ENCODE data around the gene ATIC. TPM values are rescaled to one million over a fixed set of nuclear protein-coding genes. Genes with fewer than 3 reads are reported as not detected.
"Not testable (repeated sequence)": the region's sequence is repeated elsewhere in the genome, so short reads cannot be mapped to it uniquely, and the experiment has no call there.

The ATIC gene
- total RNA-seq, 1 experiment from 2014 or later: 19.8 TPM

GRCh38 chr2:215315301-215315700 is 3.4 kb downstream of the ATIC start:
- no peak for DNase-seq (ENCODE audit: low read depth)

GRCh38 chr2:215316336-215316735 is 4.5 kb downstream of the ATIC start:
- DNase-seq (ENCODE audit: low read depth): no peak

GRCh38 chr2:215319500-215319899 is 7.6 kb downstream of the ATIC start:
- DNase-seq (ENCODE audit: low read depth): no peak

GRCh38 chr2:215320102-215320501 is 8.2 kb downstream of the ATIC start:
- DNase-seq (ENCODE audit: low read depth): no peak

- no peak for DNase-seq (ENCODE audit: low read depth)
Measured at GRCh38 chr2:215320679-215321078, 8.8 kb downstream of the ATIC start.

- no peak for DNase-seq (ENCODE audit: low read depth)
Measured at GRCh38 chr2:215324811-215325210, 13.0 kb downstream of the ATIC start.

- DNase-seq (ENCODE audit: low read depth): no peak
Measured at GRCh38 chr2:215328066-215328465, 16.2 kb downstream of the ATIC start.

GRCh38 chr2:215332872-215333595 is 21.2 kb downstream of the ATIC start:
- no peak for DNase-seq (ENCODE audit: low read depth)

GRCh38 chr2:215338883-215339679 is 27.2 kb downstream of the ATIC start:
- no peak for DNase-seq (ENCODE audit: low read depth)

- no peak for DNase-seq (ENCODE audit: low read depth)
Measured at GRCh38 chr2:215347878-215348277, 36.0 kb downstream of the ATIC start.

- no peak for DNase-seq (ENCODE audit: low read depth)
Measured at GRCh38 chr2:215352602-215353001, 40.7 kb downstream of the ATIC start.

- DNase-seq (ENCODE audit: low read depth): no peak
Measured at GRCh38 chr2:215354771-215355695, 43.2 kb downstream of the ATIC start.

GRCh38 chr2:215355801-215356200 is 43.9 kb downstream of the ATIC start:
- no peak for DNase-seq (ENCODE audit: low read depth)

GRCh38 chr2:215356334-215356947 is 44.6 kb downstream of the ATIC start:
- no peak for DNase-seq (ENCODE audit: low read depth)

GRCh38 chr2:215356948-215357461 is 45.1 kb downstream of the ATIC start:
- DNase-seq (ENCODE audit: low read depth): peak; percentile 31

- no peak for DNase-seq (ENCODE audit: low read depth)
Measured at GRCh38 chr2:215357660-215358059, 45.8 kb downstream of the ATIC start.

- DNase-seq (ENCODE audit: low read depth): no peak
Measured at GRCh38 chr2:215358312-215358845, 46.5 kb downstream of the ATIC start.

GRCh38 chr2:215358891-215359575 is 47.2 kb downstream of the ATIC start:
- no peak for DNase-seq (ENCODE audit: low read depth)

- DNase-seq (ENCODE audit: low read depth): no peak
Measured at GRCh38 chr2:215359576-215359922, 47.7 kb downstream of the ATIC start.

GRCh38 chr2:215360059-215360458 is 48.2 kb downstream of the ATIC start:
- not testable (repeated sequence) for DNase-seq (ENCODE audit: low read depth)

- no peak for DNase-seq (ENCODE audit: low read depth)
Measured at GRCh38 chr2:215360596-215360995, 48.7 kb downstream of the ATIC start.

Measured in RPMI7951 (cell line).